Panc1 (cell line): ENCODE data around the gene TAOK1.

Experiments
- POLR2AphosphoS5 ChIP-seq: IDR thresholded peaks from 2 replicates; pipeline ENCODE4 v1.6.1; 2012; ENCODE audit warnings: mild to moderate bottlenecking, low read depth, low read length, moderate library complexity
- TF ChIP-seq, protein P1 (sequence below): fragments of 450-650 bp; IDR thresholded peaks from 2 replicates; pipeline ENCODE4 v1.5.1; 2017; ENCODE audit warnings: mild to moderate bottlenecking
- TF ChIP-seq, protein P2 (sequence below), 2 experiments: IDR thresholded peaks; 2 replicates each; pipeline ENCODE4 v1.6.1; 2011 to 2012; ENCODE audit warnings: low read depth in 2 of 2, control low read depth in 1 of 2, low read length in 1 of 2, mild to moderate bottlenecking in 1 of 2, moderate library complexity in 1 of 2; ENCODE audit not compliant: insufficient read depth in 1 of 2

GRCh38 chr17:29577001-29577370 is 186.8 kb downstream of the TAOK1 start:
- TF ChIP-seq, protein P1, sequence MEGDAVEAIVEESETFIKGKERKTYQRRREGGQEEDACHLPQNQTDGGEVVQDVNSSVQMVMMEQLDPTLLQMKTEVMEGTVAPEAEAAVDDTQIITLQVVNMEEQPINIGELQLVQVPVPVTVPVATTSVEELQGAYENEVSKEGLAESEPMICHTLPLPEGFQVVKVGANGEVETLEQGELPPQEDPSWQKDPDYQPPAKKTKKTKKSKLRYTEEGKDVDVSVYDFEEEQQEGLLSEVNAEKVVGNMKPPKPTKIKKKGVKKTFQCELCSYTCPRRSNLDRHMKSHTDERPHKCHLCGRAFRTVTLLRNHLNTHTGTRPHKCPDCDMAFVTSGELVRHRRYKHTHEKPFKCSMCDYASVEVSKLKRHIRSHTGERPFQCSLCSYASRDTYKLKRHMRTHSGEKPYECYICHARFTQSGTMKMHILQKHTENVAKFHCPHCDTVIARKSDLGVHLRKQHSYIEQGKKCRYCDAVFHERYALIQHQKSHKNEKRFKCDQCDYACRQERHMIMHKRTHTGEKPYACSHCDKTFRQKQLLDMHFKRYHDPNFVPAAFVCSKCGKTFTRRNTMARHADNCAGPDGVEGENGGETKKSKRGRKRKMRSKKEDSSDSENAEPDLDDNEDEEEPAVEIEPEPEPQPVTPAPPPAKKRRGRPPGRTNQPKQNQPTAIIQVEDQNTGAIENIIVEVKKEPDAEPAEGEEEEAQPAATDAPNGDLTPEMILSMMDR = no peak
- no peak for TF ChIP-seq POLR2AphosphoS5
- TF ChIP-seq, protein P2, sequence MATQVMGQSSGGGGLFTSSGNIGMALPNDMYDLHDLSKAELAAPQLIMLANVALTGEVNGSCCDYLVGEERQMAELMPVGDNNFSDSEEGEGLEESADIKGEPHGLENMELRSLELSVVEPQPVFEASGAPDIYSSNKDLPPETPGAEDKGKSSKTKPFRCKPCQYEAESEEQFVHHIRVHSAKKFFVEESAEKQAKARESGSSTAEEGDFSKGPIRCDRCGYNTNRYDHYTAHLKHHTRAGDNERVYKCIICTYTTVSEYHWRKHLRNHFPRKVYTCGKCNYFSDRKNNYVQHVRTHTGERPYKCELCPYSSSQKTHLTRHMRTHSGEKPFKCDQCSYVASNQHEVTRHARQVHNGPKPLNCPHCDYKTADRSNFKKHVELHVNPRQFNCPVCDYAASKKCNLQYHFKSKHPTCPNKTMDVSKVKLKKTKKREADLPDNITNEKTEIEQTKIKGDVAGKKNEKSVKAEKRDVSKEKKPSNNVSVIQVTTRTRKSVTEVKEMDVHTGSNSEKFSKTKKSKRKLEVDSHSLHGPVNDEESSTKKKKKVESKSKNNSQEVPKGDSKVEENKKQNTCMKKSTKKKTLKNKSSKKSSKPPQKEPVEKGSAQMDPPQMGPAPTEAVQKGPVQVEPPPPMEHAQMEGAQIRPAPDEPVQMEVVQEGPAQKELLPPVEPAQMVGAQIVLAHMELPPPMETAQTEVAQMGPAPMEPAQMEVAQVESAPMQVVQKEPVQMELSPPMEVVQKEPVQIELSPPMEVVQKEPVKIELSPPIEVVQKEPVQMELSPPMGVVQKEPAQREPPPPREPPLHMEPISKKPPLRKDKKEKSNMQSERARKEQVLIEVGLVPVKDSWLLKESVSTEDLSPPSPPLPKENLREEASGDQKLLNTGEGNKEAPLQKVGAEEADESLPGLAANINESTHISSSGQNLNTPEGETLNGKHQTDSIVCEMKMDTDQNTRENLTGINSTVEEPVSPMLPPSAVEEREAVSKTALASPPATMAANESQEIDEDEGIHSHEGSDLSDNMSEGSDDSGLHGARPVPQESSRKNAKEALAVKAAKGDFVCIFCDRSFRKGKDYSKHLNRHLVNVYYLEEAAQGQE (IDR thresholded peaks at IDR 0.05; ENCODE audit: insufficient read depth in 1 of 2, low read depth in 2 of 2, low read length in 1 of 2) = no peak
